Mucosa of rectum (tissue), 2 donors: ENCODE measurements around the gene CD44.

Source experiments
- H3K27ac ChIP-seq, 2 donors: one replicate each; pipeline ENCODE4 v1.7.0; 2013; ENCODE audit warnings: inconsistent platforms in 2 of 2, low read depth in 2 of 2, low read length in 2 of 2
- H3K27me3 ChIP-seq, 2 donors: one replicate each; pipeline ENCODE4 v1.7.0; 2013; ENCODE audit warnings: low read length in 2 of 2; ENCODE audit not compliant: control insufficient read depth in 2 of 2, insufficient read depth in 2 of 2
- H3K36me3 ChIP-seq, 2 donors: one replicate each; pipeline ENCODE4 v1.7.0; 2013; ENCODE audit warnings: low read length in 2 of 2; ENCODE audit not compliant: control insufficient read depth in 2 of 2, insufficient read depth in 2 of 2
- H3K4me1 ChIP-seq, 2 donors: one replicate each; pipeline ENCODE4 v1.7.0; 2013; ENCODE audit warnings: low read length in 2 of 2, mild to moderate bottlenecking in 1 of 2; ENCODE audit not compliant: control insufficient read depth in 2 of 2, insufficient read depth in 2 of 2
- H3K4me3 ChIP-seq, 2 donors: one replicate each; pipeline ENCODE4 v1.7.0; 2013; ENCODE audit warnings: low read length in 2 of 2
- H3K9ac ChIP-seq, 2 donors: one replicate each; pipeline ENCODE4 v1.7.0; 2013; ENCODE audit warnings: low read length in 2 of 2, low read depth in 1 of 2, mild to moderate bottlenecking in 1 of 2
- H3K9me3 ChIP-seq, 2 donors: one replicate each; pipeline ENCODE4 v1.7.0; 2013; ENCODE audit warnings: low read length in 2 of 2; ENCODE audit not compliant: control insufficient read depth in 2 of 2
- donor health status: healthy.
- donor health status: Normal muscosa, but diverticular disease.

Gene CD44

GRCh38 chr11:35111161-35112055, 27.6 kb upstream of the CD44 start:
- Histone ChIP-seq H3K36me3 (no peaks in the 10 kb centered on the region), H3K4me3 (no peak overlapping the region), H3K4me1 (peaks cover 2 to 13% of the 10 kb centered on the region in 2 donors), H3K27me3 (no peaks in the 10 kb centered on the region), H3K27ac (peak overlapping the region in 1 of 2 donors; percentile 5), H3K9me3 (no peaks in the 10 kb centered on the region), H3K9ac (no peak overlapping the region)

GRCh38 chr11:35112056-35112845, 26.7 kb upstream of the CD44 start:
- no peak overlapping the region for H3K4me3 ChIP-seq
- no peaks in the 10 kb centered on the region for H3K27me3 ChIP-seq
- H3K27ac ChIP-seq, result no peak overlapping the region
- H3K36me3 ChIP-seq, result no peaks in the 10 kb centered on the region
- no peak overlapping the region for H3K9ac ChIP-seq
- no peaks in the 10 kb centered on the region for H3K9me3 ChIP-seq
- peaks cover 8 to 9% of the 10 kb centered on the region in 2 donors for H3K4me1 ChIP-seq

- H3K9me3 ChIP-seq, result no peaks in the 10 kb centered on the region
- no peaks in the 10 kb centered on the region for H3K36me3 ChIP-seq
- H3K27ac ChIP-seq, result no peak overlapping the region
- H3K4me3 ChIP-seq, result no peak overlapping the region
- peaks cover 8 to 9% of the 10 kb centered on the region in 2 donors for H3K4me1 ChIP-seq
- no peak overlapping the region for H3K9ac ChIP-seq
- no peaks in the 10 kb centered on the region for H3K27me3 ChIP-seq
Observed at GRCh38 chr11:35112846-35113105, 26.2 kb upstream of the CD44 start.

GRCh38 chr11:35114906-35115687, 23.9 kb upstream of the CD44 start:
- Histone ChIP-seq H3K27ac (no peak overlapping the region), H3K9me3 (no peaks in the 10 kb centered on the region), H3K4me1 (peaks cover 9 to 12% of the 10 kb centered on the region in 2 donors), H3K27me3 (no peaks in the 10 kb centered on the region), H3K36me3 (no peaks in the 10 kb centered on the region), H3K9ac (no peak overlapping the region), H3K4me3 (no peak overlapping the region)

- Histone ChIP-seq H3K27ac (no peak overlapping the region), H3K36me3 (no peaks in the 10 kb centered on the region), H3K4me3 (no peak overlapping the region), H3K27me3 (no peaks in the 10 kb centered on the region), H3K4me1 (peaks cover 9 to 12% of the 10 kb centered on the region in 2 donors), H3K9me3 (no peaks in the 10 kb centered on the region), H3K9ac (no peak overlapping the region)
Observed at GRCh38 chr11:35115688-35116030, 23.3 kb upstream of the CD44 start.

GRCh38 chr11:35116245-35116644, 22.7 kb upstream of the CD44 start:
- Histone ChIP-seq H3K27ac (no peak overlapping the region), H3K4me3 (no peak overlapping the region), H3K9ac (no peak overlapping the region), H3K9me3 (no peaks in the 10 kb centered on the region), H3K27me3 (no peaks in the 10 kb centered on the region), H3K36me3 (no peaks in the 10 kb centered on the region), H3K4me1 (peaks cover 4 to 12% of the 10 kb centered on the region in 2 donors)

GRCh38 chr11:35116762-35117640, 22.0 kb upstream of the CD44 start:
- Histone ChIP-seq H3K27me3 (no peaks in the 10 kb centered on the region), H3K36me3 (no peaks in the 10 kb centered on the region), H3K4me1 (peaks cover 0 to 12% of the 10 kb centered on the region in 2 donors), H3K27ac (no peak overlapping the region), H3K4me3 (no peak overlapping the region), H3K9ac (no peak overlapping the region), H3K9me3 (no peaks in the 10 kb centered on the region)

- Histone ChIP-seq H3K36me3 (no peaks in the 10 kb centered on the region), H3K9ac (no peak overlapping the region), H3K27me3 (no peaks in the 10 kb centered on the region), H3K9me3 (no peaks in the 10 kb centered on the region), H3K27ac (peak overlapping the region in 1 of 2 donors; percentile 4), H3K4me3 (no peak overlapping the region), H3K4me1 (peaks cover 0 to 14% of the 10 kb centered on the region in 2 donors)
Observed at GRCh38 chr11:35118906-35119305, 20.1 kb upstream of the CD44 start.

- Histone ChIP-seq H3K27me3 (no peaks in the 10 kb centered on the region), H3K4me1 (peaks cover 0 to 12% of the 10 kb centered on the region in 2 donors), H3K36me3 (no peaks in the 10 kb centered on the region), H3K9ac (no peak overlapping the region), H3K4me3 (no peak overlapping the region), H3K9me3 (no peaks in the 10 kb centered on the region), H3K27ac (no peak overlapping the region)
Observed at GRCh38 chr11:35121326-35121865, 17.6 kb upstream of the CD44 start.
